ENCODE measurements around the gene TULP3. TPM values are rescaled to one million over a fixed set of nuclear protein-coding genes. Genes with fewer than 3 reads are reported as not detected.
"Not testable (repeated sequence)": the region's sequence is repeated elsewhere in the genome, so short reads cannot be mapped to it uniquely, and the experiment has no call there.

The TULP3 gene
- total RNA-seq, 4 donors from 2014 or later = 20.1 to 32.3 (median 22.3) TPM

GRCh38 chr12:2860170-2860569 is 30.5 kb upstream of the TULP3 start:
- no peak for TF ChIP-seq POLR2A (IDR thresholded peaks at IDR 0.05)
- no peak for TF ChIP-seq CTCF (IDR thresholded peaks at IDR 0.05)
- Histone ChIP-seq H3K9me3 (no peaks in the 10 kb centered on the region), H3K4me1 (peaks cover 0 to 8% of the 10 kb centered on the region in 2 donors), H3K4me3 (replicated peaks in 1 of 3) (no peak overlapping the region), H3K27me3 (no peaks in the 10 kb centered on the region), H3K27ac (no peak overlapping the region), H3K36me3 (no peaks in the 10 kb centered on the region)
- DNase-seq = no peak
- intact Hi-C loops (cut with DNase I) = no loop called here

DNA sequence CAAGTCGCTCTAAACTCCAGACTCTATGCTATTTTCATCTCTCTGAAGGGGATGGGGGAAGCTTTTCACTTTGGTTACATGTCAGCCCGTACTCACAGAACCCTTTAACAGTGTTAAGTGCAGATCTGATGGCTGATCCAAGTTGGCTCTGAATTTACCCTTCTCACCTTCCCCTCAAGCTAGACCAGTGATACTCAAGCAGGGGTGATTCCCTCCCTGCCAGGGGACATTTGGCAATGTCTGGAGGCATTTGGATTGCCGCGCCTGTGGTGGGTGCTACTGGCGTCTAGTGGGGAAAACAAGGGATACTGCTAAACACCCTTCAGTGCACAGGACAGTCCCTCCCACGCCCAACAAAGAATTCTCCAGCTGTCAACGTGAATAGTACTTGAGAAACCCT is 27.8 kb upstream of the TULP3 start:
- Histone ChIP-seq H3K9me3 (no peaks in the 10 kb centered on the region), H3K36me3 (no peaks in the 10 kb centered on the region), H3K27ac (no peak overlapping the region), H3K4me1 (no peaks in the 10 kb centered on the region), H3K4me3 (replicated peaks in 1 of 3) (no peak overlapping the region), H3K27me3 (no peaks in the 10 kb centered on the region)
- TF ChIP-seq CTCF (IDR thresholded peaks at IDR 0.05) (no peak), POLR2A (IDR thresholded peaks at IDR 0.05) (no peak)
- intact Hi-C loops (cut with DNase I) = no loop called here
- 92 to 93% methylated on average over 7 of the region's 7 CpGs for WGBS, 2 donors
- no peak for DNase-seq

- 95 to 97% methylated on average over 7 of the region's 7 CpGs for WGBS, 2 donors
- intact Hi-C loops (cut with DNase I); H3K4me1 ChIP-seq; H3K9me3 ChIP-seq; H3K4me3 ChIP-seq (replicated peaks in 1 of 3); H3K27ac ChIP-seq; H3K27me3 ChIP-seq; H3K36me3 ChIP-seq; DNase-seq: not testable (repeated sequence)
Observed at GRCh38 chr12:2863402-2863801, 27.3 kb upstream of the TULP3 start.

GRCh38 chr12:2864198-2864597 is 26.5 kb upstream of the TULP3 start:
- no peaks in the 10 kb centered on the region for H3K4me1 ChIP-seq
- H3K27ac ChIP-seq = no peak overlapping the region
- no peak for TF ChIP-seq CTCF (IDR thresholded peaks at IDR 0.05)
- no peak for TF ChIP-seq POLR2A (IDR thresholded peaks at IDR 0.05)
- no peak for DNase-seq
- H3K4me3 ChIP-seq (replicated peaks in 1 of 3) = no peak overlapping the region
- no peaks in the 10 kb centered on the region for H3K36me3 ChIP-seq
- H3K27me3 ChIP-seq = no peaks in the 10 kb centered on the region
- WGBS, 2 donors = 91 to 99% methylated on average over 7 to 9 of the region's 9 CpGs
- H3K9me3 ChIP-seq = no peaks in the 10 kb centered on the region
- intact Hi-C loops (cut with DNase I) = no loop called here

GRCh38 chr12:2868986-2869632 is 21.6 kb upstream of the TULP3 start:
- H3K36me3 ChIP-seq; H3K27ac ChIP-seq; DNase-seq; H3K9me3 ChIP-seq; H3K27me3 ChIP-seq; H3K4me3 ChIP-seq (replicated peaks in 1 of 3); intact Hi-C loops (cut with DNase I); H3K4me1 ChIP-seq: not testable (repeated sequence)
- WGBS, 2 donors = 93 to 97% methylated on average over 9 of the region's 9 CpGs

DNA sequence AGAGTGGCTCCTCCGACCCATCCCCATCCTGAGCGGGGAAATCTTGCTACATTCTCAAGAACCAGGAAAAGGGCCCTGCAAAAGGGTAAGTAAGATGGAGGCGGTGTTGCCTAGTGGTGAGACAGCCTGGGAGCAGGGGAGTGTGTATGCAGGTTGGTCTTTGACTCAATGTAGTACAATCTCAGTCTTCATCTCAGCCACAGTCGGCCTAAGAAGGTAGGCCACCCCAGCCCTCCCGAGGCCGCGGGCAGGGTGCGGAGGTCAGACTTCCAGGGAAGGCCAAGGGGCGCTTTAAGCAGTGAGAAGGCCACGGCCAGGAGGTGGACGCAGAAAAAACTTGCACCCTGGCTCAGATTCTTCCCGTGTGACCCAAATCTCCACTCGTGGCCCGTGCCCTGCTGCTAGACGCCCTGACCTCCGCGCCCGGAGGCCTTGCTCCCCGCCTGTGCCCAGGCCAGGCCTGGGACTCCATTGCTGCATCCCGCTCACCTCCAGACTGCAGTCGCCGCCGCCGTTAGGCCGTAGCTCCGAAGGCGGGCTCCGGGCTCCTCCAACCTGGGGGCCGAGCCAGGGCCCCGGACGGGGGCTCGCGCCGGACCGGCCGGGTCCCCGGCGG is 14.2 kb upstream of the TULP3 start:
- Histone ChIP-seq H3K4me1 (peaks cover 14 to 22% of the 10 kb centered on the region in 2 donors), H3K4me3 (replicated peaks in 1 of 3) (peak overlapping the region; percentile 82 to 90 (median 88)), H3K9me3 (no peaks in the 10 kb centered on the region), H3K27ac (no peak overlapping the region), H3K27me3 (no peaks in the 10 kb centered on the region), H3K36me3 (no peaks in the 10 kb centered on the region)
- TF ChIP-seq POLR2A (IDR thresholded peaks at IDR 0.05) = no peak
- no peak for TF ChIP-seq CTCF (IDR thresholded peaks at IDR 0.05)
- WGBS, 2 donors = 6 to 10% methylated on average over 19 to 21 of the region's 38 CpGs
- intact Hi-C loops (cut with DNase I) = no loop called here
- no peak for DNase-seq
